Kasumi-1 (cell line): ENCODE data around the gene APBA1.

Source experiments
- DNase-seq, 2 experiments: peaks; one replicate each; lab custom pipeline; 2025; lab: John Stamatoyannopoulos, UW

The APBA1 gene

GRCh38 chr9:69472101-69472620, 200.0 kb downstream of the APBA1 start:
- DNase-seq: no peak

GRCh38 chr9:69471433-69471832, 200.7 kb downstream of the APBA1 start:
- no peak for DNase-seq

- DNase-seq: no peak
Observed at GRCh38 chr9:69470186-69470977, 201.8 kb downstream of the APBA1 start.

- no peak for DNase-seq
Observed at GRCh38 chr9:69469136-69469535, 203.0 kb downstream of the APBA1 start.

GRCh38 chr9:69468380-69468779, 203.8 kb downstream of the APBA1 start:
- DNase-seq: no peak

- no peak for DNase-seq
Observed at GRCh38 chr9:69466151-69466550, 206.0 kb downstream of the APBA1 start.

GRCh38 chr9:69465473-69465872, 206.7 kb downstream of the APBA1 start:
- DNase-seq: no peak

- DNase-seq: no peak
Observed at GRCh38 chr9:69463497-69464068, 208.6 kb downstream of the APBA1 start.

GRCh38 chr9:69462394-69462793, 209.8 kb downstream of the APBA1 start:
- no peak for DNase-seq

GRCh38 chr9:69461103-69461887, 210.9 kb downstream of the APBA1 start:
- DNase-seq: no peak

- DNase-seq: no peak
Observed at GRCh38 chr9:69460012-69460411, 212.2 kb downstream of the APBA1 start.

GRCh38 chr9:69458176-69458575, 214.0 kb downstream of the APBA1 start:
- no peak for DNase-seq

- DNase-seq: no peak
Observed at GRCh38 chr9:69456201-69456600, 216.0 kb downstream of the APBA1 start.

- no peak for DNase-seq
Observed at GRCh38 chr9:69455311-69455710, 216.9 kb downstream of the APBA1 start.

- DNase-seq: peak; percentile 30 to 45
Observed at GRCh38 chr9:69454321-69454720, 217.8 kb downstream of the APBA1 start.

GRCh38 chr9:69453746-69454145, 218.4 kb downstream of the APBA1 start:
- DNase-seq: no peak

- DNase-seq: no peak
Observed at GRCh38 chr9:69452110-69452782, 219.9 kb downstream of the APBA1 start.

GRCh38 chr9:69446496-69446895, 225.7 kb downstream of the APBA1 start:
- no peak for DNase-seq

GRCh38 chr9:69445251-69445650, 226.9 kb downstream of the APBA1 start:
- DNase-seq: no peak

GRCh38 chr9:69444791-69445190, 227.4 kb downstream of the APBA1 start:
- DNase-seq: no peak

GRCh38 chr9:69444021-69444420, 228.2 kb downstream of the APBA1 start:
- DNase-seq: no peak

- no peak for DNase-seq
Observed at GRCh38 chr9:69443178-69443577, 229.0 kb downstream of the APBA1 start.
